Endothelial cell (in vitro differentiated cells): ENCODE data around the gene ANKRD55. TPM values are rescaled to one million over a fixed set of nuclear protein-coding genes. Genes with fewer than 3 reads are reported as not detected.

ENCODE experiments used
- DNase-seq: peaks from one replicate; pipeline ENCODE4 v3.0.0; 2021; ENCODE audit warnings: low spot score
- H3K27ac Mint-ChIP-seq: one replicate; pipeline ENCODE4 v1.8.0; 2021; ENCODE audit warnings: mixed read lengths, inconsistent platforms; ENCODE audit not compliant: unreplicated experiment
- H3K27me3 Mint-ChIP-seq: one replicate; pipeline ENCODE4 v1.8.0; 2021; ENCODE audit warnings: mild to moderate bottlenecking, moderate library complexity, mixed read lengths, inconsistent platforms; ENCODE audit not compliant: unreplicated experiment
- H3K36me3 Mint-ChIP-seq: one replicate; pipeline ENCODE4 v1.8.0; 2021; ENCODE audit warnings: mild to moderate bottlenecking, low read depth, mixed read lengths, inconsistent platforms; ENCODE audit not compliant: unreplicated experiment
- H3K4me1 Mint-ChIP-seq: one replicate; pipeline ENCODE4 v1.8.0; 2021; ENCODE audit warnings: mild to moderate bottlenecking, mixed read lengths, inconsistent platforms; ENCODE audit not compliant: unreplicated experiment
- H3K4me3 Mint-ChIP-seq: one replicate; pipeline ENCODE4 v1.8.0; 2021; ENCODE audit warnings: mild to moderate bottlenecking, mixed read lengths, inconsistent platforms; ENCODE audit not compliant: unreplicated experiment
- H3K9me3 Mint-ChIP-seq: one replicate; pipeline ENCODE4 v1.8.0; 2021; ENCODE audit warnings: mixed read lengths, inconsistent platforms; ENCODE audit not compliant: unreplicated experiment
- total RNA-seq: library from RNA; stranded (reverse); fragmentation: NEBNext Ultra II Directional; extraction: Animal tissue kit (Norgen Biotek cat#: 25700); gene quantifications from one replicate; pipeline ENCODE4 v1.2.1, GENCODE V29; 2021; ENCODE audit not compliant: unreplicated experiment
- TF ChIP-seq, protein P1 (sequence below): fragments of 200-600 bp; sonication (generic); IDR thresholded peaks from one replicate; pipeline ENCODE4 v1.5.0; 2021; ENCODE audit warnings: antibody characterized with exemption; ENCODE audit not compliant: unreplicated experiment

Gene ANKRD55
- total RNA-seq, 1 donor from 2014 or later = not detected

GRCh38 chr5:56144211-56144610, 88.9 kb downstream of the ANKRD55 start:
- DNase-seq = no peak
- H3K36me3 Mint-ChIP-seq = no peaks in the 10 kb centered on the region
- no peaks in the 10 kb centered on the region for H3K9me3 Mint-ChIP-seq
- TF ChIP-seq, protein P1, sequence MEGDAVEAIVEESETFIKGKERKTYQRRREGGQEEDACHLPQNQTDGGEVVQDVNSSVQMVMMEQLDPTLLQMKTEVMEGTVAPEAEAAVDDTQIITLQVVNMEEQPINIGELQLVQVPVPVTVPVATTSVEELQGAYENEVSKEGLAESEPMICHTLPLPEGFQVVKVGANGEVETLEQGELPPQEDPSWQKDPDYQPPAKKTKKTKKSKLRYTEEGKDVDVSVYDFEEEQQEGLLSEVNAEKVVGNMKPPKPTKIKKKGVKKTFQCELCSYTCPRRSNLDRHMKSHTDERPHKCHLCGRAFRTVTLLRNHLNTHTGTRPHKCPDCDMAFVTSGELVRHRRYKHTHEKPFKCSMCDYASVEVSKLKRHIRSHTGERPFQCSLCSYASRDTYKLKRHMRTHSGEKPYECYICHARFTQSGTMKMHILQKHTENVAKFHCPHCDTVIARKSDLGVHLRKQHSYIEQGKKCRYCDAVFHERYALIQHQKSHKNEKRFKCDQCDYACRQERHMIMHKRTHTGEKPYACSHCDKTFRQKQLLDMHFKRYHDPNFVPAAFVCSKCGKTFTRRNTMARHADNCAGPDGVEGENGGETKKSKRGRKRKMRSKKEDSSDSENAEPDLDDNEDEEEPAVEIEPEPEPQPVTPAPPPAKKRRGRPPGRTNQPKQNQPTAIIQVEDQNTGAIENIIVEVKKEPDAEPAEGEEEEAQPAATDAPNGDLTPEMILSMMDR = no peak
- H3K27ac Mint-ChIP-seq = no peak overlapping the region
- no peaks in the 10 kb centered on the region for H3K27me3 Mint-ChIP-seq
- H3K4me1 Mint-ChIP-seq = no peaks in the 10 kb centered on the region
- no peak overlapping the region for H3K4me3 Mint-ChIP-seq

DNA sequence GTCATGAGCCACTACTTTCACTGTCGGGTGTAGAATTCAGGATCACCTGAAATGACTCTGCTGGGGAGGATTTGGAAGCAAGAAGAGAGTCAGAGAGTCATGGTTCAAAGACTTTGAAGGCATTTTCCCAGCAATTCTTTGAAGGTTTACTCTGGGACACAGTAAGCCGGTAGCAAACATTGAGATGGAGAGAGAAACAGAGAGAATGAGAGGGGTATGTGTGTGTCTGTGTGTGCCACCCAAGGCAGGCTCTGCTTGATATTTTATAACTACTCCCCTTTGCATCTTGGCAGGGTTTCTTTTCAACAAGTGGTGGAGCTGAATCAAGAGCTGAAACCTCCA, 89.8 kb downstream of the ANKRD55 start:
- no peak for DNase-seq
- Mint-ChIP-seq H3K36me3 (no peaks in the 10 kb centered on the region), H3K4me3 (no peak overlapping the region), H3K9me3 (no peaks in the 10 kb centered on the region), H3K27me3 (no peaks in the 10 kb centered on the region), H3K27ac (no peak overlapping the region), H3K4me1 (no peaks in the 10 kb centered on the region)
- TF ChIP-seq, protein P1 = no peak

GRCh38 chr5:56142614-56143372, 90.3 kb downstream of the ANKRD55 start:
- no peak overlapping the region for H3K27ac Mint-ChIP-seq
- H3K4me3 Mint-ChIP-seq = no peak overlapping the region
- H3K36me3 Mint-ChIP-seq = no peaks in the 10 kb centered on the region
- H3K27me3 Mint-ChIP-seq = no peaks in the 10 kb centered on the region
- H3K4me1 Mint-ChIP-seq = no peaks in the 10 kb centered on the region
- TF ChIP-seq, protein P1 = no peak
- H3K9me3 Mint-ChIP-seq = no peaks in the 10 kb centered on the region
- DNase-seq = no peak

GRCh38 chr5:56142233-56142613, 90.9 kb downstream of the ANKRD55 start:
- Mint-ChIP-seq H3K27me3 (no peaks in the 10 kb centered on the region), H3K27ac (no peak overlapping the region), H3K4me1 (no peaks in the 10 kb centered on the region), H3K4me3 (no peak overlapping the region), H3K9me3 (no peaks in the 10 kb centered on the region), H3K36me3 (no peaks in the 10 kb centered on the region)
- TF ChIP-seq, protein P1 = no peak
- DNase-seq = no peak

GRCh38 chr5:56140073-56140472, 93.1 kb downstream of the ANKRD55 start:
- H3K4me3 Mint-ChIP-seq = no peak overlapping the region
- TF ChIP-seq, protein P1 = no peak
- no peaks in the 10 kb centered on the region for H3K27me3 Mint-ChIP-seq
- no peak for DNase-seq
- no peaks in the 10 kb centered on the region for H3K36me3 Mint-ChIP-seq
- no peaks in the 10 kb centered on the region for H3K4me1 Mint-ChIP-seq
- no peaks in the 10 kb centered on the region for H3K9me3 Mint-ChIP-seq
- H3K27ac Mint-ChIP-seq = no peak overlapping the region
